H9 (cell line): Measurements from ENCODE around the gene DNER. TPM values are rescaled to one million over a fixed set of nuclear protein-coding genes. Genes with fewer than 3 reads are reported as not detected.

Experiments used
- DNase-seq: peaks from one replicate; pipeline ENCODE4 v3.0.0-alpha.2; 2017
- H2AFZ ChIP-seq: one replicate; pipeline ENCODE4 v1.6.1; 2013; ENCODE audit warnings: mild to moderate bottlenecking, low read length, control low read depth, moderate library complexity
- H2AK5ac ChIP-seq: 2 replicates; pipeline ENCODE4 v1.6.1; 2013; ENCODE audit warnings: low read length, control low read depth, mixed read lengths; ENCODE audit not compliant: insufficient read length
- H2BK120ac ChIP-seq: one replicate; pipeline ENCODE4 v1.6.1; 2013; ENCODE audit warnings: low read depth, mild to moderate bottlenecking, low read length, control low read depth, inconsistent platforms; ENCODE audit not compliant: poor library complexity, severe bottlenecking
- H2BK12ac ChIP-seq: 2 replicates; pipeline ENCODE4 v1.6.1; 2013; ENCODE audit warnings: low read length, control low read depth, mixed read lengths, low read depth; ENCODE audit not compliant: insufficient read length
- H2BK15ac ChIP-seq: 2 replicates; pipeline ENCODE4 v1.6.1; 2013; ENCODE audit warnings: low read depth, low read length, control low read depth
- H2BK20ac ChIP-seq: one replicate; pipeline ENCODE4 v1.6.1; 2013; ENCODE audit warnings: low read depth, mild to moderate bottlenecking, low read length, control low read depth, inconsistent platforms; ENCODE audit not compliant: poor library complexity, severe bottlenecking
- H2BK5ac ChIP-seq: 2 replicates; pipeline ENCODE4 v1.6.1; 2013; ENCODE audit warnings: low read length, control low read depth, mixed read lengths; ENCODE audit not compliant: insufficient read length
- H3K14ac ChIP-seq: 2 replicates; pipeline ENCODE4 v1.6.1; 2013; ENCODE audit warnings: low read length, control low read depth; ENCODE audit not compliant: insufficient read depth
- H3K18ac ChIP-seq: 2 replicates; pipeline ENCODE4 v1.6.1; 2013; ENCODE audit warnings: low read depth, mild to moderate bottlenecking, mixed read lengths, low read length, control low read depth; ENCODE audit not compliant: insufficient read length
- H3K23ac ChIP-seq: 2 replicates; pipeline ENCODE4 v1.6.1; 2013; ENCODE audit warnings: low read length, control low read depth, mixed read lengths, low read depth; ENCODE audit not compliant: insufficient read length
- H3K23me2 ChIP-seq: 2 replicates; pipeline ENCODE4 v1.6.1; 2013; ENCODE audit warnings: low read depth, mild to moderate bottlenecking, mixed read lengths, low read length, control low read depth; ENCODE audit not compliant: insufficient read length, poor library complexity, severe bottlenecking
- H3K27ac ChIP-seq: 2 replicates; pipeline ENCODE4 v1.5.1; 2013; ENCODE audit warnings: low read length, control low read depth, mixed read lengths, low read depth; ENCODE audit not compliant: insufficient read length
- H3K27me3 ChIP-seq: 2 replicates; pipeline ENCODE4 v1.6.1; 2013; ENCODE audit warnings: low read length, control low read depth, inconsistent platforms; ENCODE audit not compliant: insufficient read depth
- H3K4ac ChIP-seq: 2 replicates; pipeline ENCODE4 v1.6.1; 2013; ENCODE audit warnings: low read depth, mild to moderate bottlenecking, control low read depth, inconsistent platforms, low read length, moderate library complexity
- H3K4me1 ChIP-seq: 2 replicates; pipeline ENCODE4 v1.6.1; 2013; ENCODE audit warnings: low read length, control low read depth, inconsistent platforms; ENCODE audit not compliant: insufficient read depth
- H3K4me2 ChIP-seq: 2 replicates; pipeline ENCODE4 v1.6.1; 2013; ENCODE audit warnings: low read length, control low read depth, mixed read lengths; ENCODE audit not compliant: insufficient read length, insufficient read depth
- H3K56ac ChIP-seq: 2 replicates; pipeline ENCODE4 v1.6.1; 2013; ENCODE audit warnings: low read depth, mild to moderate bottlenecking, mixed read lengths, low read length, control low read depth; ENCODE audit not compliant: insufficient read length
- H3K79me1 ChIP-seq: 2 replicates; pipeline ENCODE4 v1.6.1; 2013; ENCODE audit warnings: low read depth, mild to moderate bottlenecking, moderate library complexity, low read length, control low read depth, inconsistent platforms; ENCODE audit not compliant: insufficient read depth, poor library complexity, severe bottlenecking
- H3K79me2 ChIP-seq: 2 replicates; pipeline ENCODE4 v1.6.1; 2013; ENCODE audit warnings: low read length, control low read depth, inconsistent platforms; ENCODE audit not compliant: insufficient read depth
- H3K9ac ChIP-seq: 2 replicates; pipeline ENCODE4 v1.6.1; 2013; ENCODE audit warnings: low read length, control low read depth, mixed read lengths; ENCODE audit not compliant: insufficient read length; ENCODE audit errors: extremely low read depth
- H3K9me3 ChIP-seq: one replicate; pipeline ENCODE4 v1.6.1; 2013; ENCODE audit warnings: low read depth, low read length, inconsistent platforms; ENCODE audit not compliant: control insufficient read depth
- H3T11ph ChIP-seq: one replicate; pipeline ENCODE4 v1.6.1; 2013; ENCODE audit warnings: mild to moderate bottlenecking, low read length, control low read depth, inconsistent platforms
- H4K20me1 ChIP-seq: one replicate; pipeline ENCODE4 v1.6.1; 2013; ENCODE audit not compliant: control insufficient read depth, insufficient read length, insufficient read depth
- H4K5ac ChIP-seq: 2 replicates; pipeline ENCODE4 v1.6.1; 2013; ENCODE audit warnings: low read depth, mild to moderate bottlenecking, mixed read lengths, low read length, control low read depth; ENCODE audit not compliant: insufficient read length
- H4K8ac ChIP-seq: replicated peaks from 2 replicates; pipeline ENCODE4 v1.6.1; 2013; ENCODE audit warnings: low read length, control low read depth, mixed read lengths, low read depth; ENCODE audit not compliant: insufficient read length
- H4K91ac ChIP-seq: 2 replicates; pipeline ENCODE4 v1.6.1; 2013; ENCODE audit warnings: low read depth, mild to moderate bottlenecking, moderate library complexity, mixed read lengths, low read length, control low read depth; ENCODE audit not compliant: insufficient read length
- H3K27ac Mint-ChIP-seq, 3 experiments: 2 replicates in 2 of 3; 3 replicates in 1 of 3; pipeline ENCODE4 v1.8.0; 2020 to 2021; ENCODE audit warnings: mixed read lengths in 3 of 3, mild to moderate bottlenecking in 1 of 3, moderate library complexity in 1 of 3
- H3K27me3 Mint-ChIP-seq: 2 replicates; pipeline ENCODE4 v1.8.0; 2021; ENCODE audit warnings: low read depth, mild to moderate bottlenecking, moderate library complexity, mixed read lengths
- H3K36me3 Mint-ChIP-seq, 3 experiments: 2 replicates in 2 of 3; 3 replicates in 1 of 3; pipeline ENCODE4 v1.8.0; 2020 to 2021; ENCODE audit warnings: low read depth in 3 of 3, mixed read lengths in 3 of 3; ENCODE audit not compliant: insufficient read depth in 1 of 3
- H3K4me1 Mint-ChIP-seq, 2 experiments: 2 replicates each; pipeline ENCODE4 v1.8.0; 2020; ENCODE audit warnings: mixed read lengths in 2 of 2
- H3K4me3 Mint-ChIP-seq, 2 experiments: 2 replicates in 1 of 2; 3 replicates in 1 of 2; pipeline ENCODE4 v1.8.0; 2020 to 2021; ENCODE audit warnings: mild to moderate bottlenecking in 2 of 2, mixed read lengths in 2 of 2, moderate library complexity in 1 of 2
- H3K9me3 Mint-ChIP-seq, 2 experiments: 2 replicates in 1 of 2; 3 replicates in 1 of 2; pipeline ENCODE4 v1.8.0; 2020; ENCODE audit warnings: mild to moderate bottlenecking in 2 of 2, mixed read lengths in 2 of 2, moderate library complexity in 1 of 2
- CTCF ChIP-seq: fragments of 200-600 bp; sonication (generic); conservative IDR thresholded peaks from 3 replicates; pipeline ENCODE4 v1.8.0; 2021; ENCODE audit warnings: antibody characterized with exemption, mild to moderate bottlenecking
- WGBS: extraction: QIAGEN DNeasy Blood & Tissue Kit; methylation state at CpG from one replicate; pipeline ENCODE4 v1.1.7; 2013; ENCODE audit warnings: missing lambda C conversion rate, low lambda C conversion rate, mixed read lengths; ENCODE audit not compliant: insufficient read length; ENCODE audit errors: extremely low coverage; 5-methylcytosine and 5-hydroxymethylcytosine counted together
- total RNA-seq: library from RNA; stranded (reverse); gene quantifications from 2 replicates; pipeline ENCODE4 v1.2.1, GENCODE V29; 2021

DNER gene
- total RNA-seq, 1 experiment from 2014 or later, result 1.0 TPM

- Histone ChIP-seq H3K27me3 (no peaks in the 10 kb centered on the region), H3K9me3 (no peaks in the 10 kb centered on the region), H2BK120ac (no peak overlapping the region), H3K4me1 (no peaks in the 10 kb centered on the region), H3K23me2 (no peaks in the 10 kb centered on the region), H3K23ac (no peak overlapping the region), H3K14ac (no peak overlapping the region), H2BK20ac (no peak overlapping the region), H4K91ac (no peak overlapping the region), H4K20me1 (no peaks in the 10 kb centered on the region), H3K56ac (no peak overlapping the region), H2BK15ac (no peak overlapping the region), H3T11ph (no peak overlapping the region), H2BK5ac (no peak overlapping the region), H3K9ac (no peak overlapping the region), H2AFZ (no peak overlapping the region), H2BK12ac (no peak overlapping the region), H4K8ac (no peak overlapping the region), H3K4ac (no peak overlapping the region), H4K5ac (no peak overlapping the region), H3K18ac (no peak overlapping the region), H3K4me2 (no peak overlapping the region), H2AK5ac (no peak overlapping the region), H3K27ac (no peak overlapping the region), H3K79me1 (no peaks in the 10 kb centered on the region), H3K79me2 (no peaks in the 10 kb centered on the region)
- H3K36me3 Mint-ChIP-seq, result no peaks in the 10 kb centered on the region
- no peaks in the 10 kb centered on the region for H3K27me3 Mint-ChIP-seq
- H3K27ac Mint-ChIP-seq, result no peak overlapping the region
- no peaks in the 10 kb centered on the region for H3K4me1 Mint-ChIP-seq
- H3K4me3 Mint-ChIP-seq, result no peak overlapping the region
- no peak for DNase-seq
- no CpG with 5 or more reads among the region's 7 CpGs for WGBS
- TF ChIP-seq CTCF, result no peak
- H3K9me3 Mint-ChIP-seq, result no peaks in the 10 kb centered on the region
Observed at GRCh38 chr2:229596796-229597195, 117.6 kb downstream of the DNER start.
